HepG2 (cell line): ENCODE results near the gene FITM1. TPM values are rescaled to one million over a fixed set of nuclear protein-coding genes. Genes with fewer than 3 reads are reported as not detected.

Experiments
- GZF1 ChIP-seq: sonication (generic); formaldehyde crosslinking; IDR thresholded peaks from 2 replicates; pipeline ENCODE4 v1.5.1; 2020; ENCODE audit warnings: mild to moderate bottlenecking, missing genetic modification reagents
- HOXA9 ChIP-seq: sonication (generic); formaldehyde crosslinking; IDR thresholded peaks from 2 replicates; pipeline ENCODE4 v1.8.1; 2022; ENCODE audit warnings: missing genetic modification reagents, mild to moderate bottlenecking, moderate library complexity, borderline replicate concordance
- ZNF670 ChIP-seq: sonication (generic); formaldehyde crosslinking; IDR thresholded peaks from 2 replicates; pipeline ENCODE4 v1.8.0; 2022; ENCODE audit warnings: mild to moderate bottlenecking, missing genetic modification reagents, borderline replicate concordance
- polyA plus RNA-seq, 8 experiments: library from polyadenylated mRNA; depleted of rRNA in 3 of 8; stranded (reverse) in 7 of 8; unstranded in 1 of 8; fragments of >200 nt; fragmentation: Illumina TruSeq in 4 of 8; extraction: Trizol in 4 of 8; gene quantifications; 2 replicates each; pipeline versions ENCODE4 v1.2.1 to v1.2.3, GENCODE V29; 2011 to 2016; ENCODE audit warnings: low read depth in 4 of 8, missing spikeins in 1 of 8, mixed read lengths in 1 of 8; ENCODE audit not compliant: insufficient read depth in 1 of 8
- total RNA-seq, 5 experiments: library from RNA; depleted of rRNA; stranded (reverse); fragments of >200 nt; fragmentation: Illumina TruSeq; extraction: Trizol; gene quantifications; 2 replicates each; pipeline ENCODE4 v1.2.3, GENCODE V29; 2016; ENCODE audit warnings: low read depth in 1 of 5
- TF ChIP-seq, protein P1 (sequence below): sonication (generic); formaldehyde crosslinking; IDR thresholded peaks from 2 replicates; pipeline ENCODE4 v1.9.0; 2021; ENCODE audit warnings: missing genetic modification reagents, borderline replicate concordance
- TF ChIP-seq, protein P2 (sequence below): sonication (generic); formaldehyde crosslinking; IDR thresholded peaks from 2 replicates; pipeline ENCODE4 v1.5.0; 2020; ENCODE audit warnings: mild to moderate bottlenecking, missing genetic modification reagents, borderline replicate concordance
- TF ChIP-seq, protein P3 (sequence below): sonication (generic); formaldehyde crosslinking; IDR thresholded peaks from 2 replicates; pipeline ENCODE4 v1.5.1; 2020; ENCODE audit warnings: mild to moderate bottlenecking, missing genetic modification reagents
- TF ChIP-seq, protein P4 (sequence below): sonication (generic); formaldehyde crosslinking; IDR thresholded peaks from 2 replicates; pipeline ENCODE4 v1.4.0; 2020; ENCODE audit warnings: mild to moderate bottlenecking, missing genetic modification reagents

Gene FITM1
- total and polyA plus RNA-seq, 2 of the 13 experiments (the other 11 are each of a cell fraction or from before 2014, with no cell fraction given) = 2.7 to 5.8 TPM

DNA sequence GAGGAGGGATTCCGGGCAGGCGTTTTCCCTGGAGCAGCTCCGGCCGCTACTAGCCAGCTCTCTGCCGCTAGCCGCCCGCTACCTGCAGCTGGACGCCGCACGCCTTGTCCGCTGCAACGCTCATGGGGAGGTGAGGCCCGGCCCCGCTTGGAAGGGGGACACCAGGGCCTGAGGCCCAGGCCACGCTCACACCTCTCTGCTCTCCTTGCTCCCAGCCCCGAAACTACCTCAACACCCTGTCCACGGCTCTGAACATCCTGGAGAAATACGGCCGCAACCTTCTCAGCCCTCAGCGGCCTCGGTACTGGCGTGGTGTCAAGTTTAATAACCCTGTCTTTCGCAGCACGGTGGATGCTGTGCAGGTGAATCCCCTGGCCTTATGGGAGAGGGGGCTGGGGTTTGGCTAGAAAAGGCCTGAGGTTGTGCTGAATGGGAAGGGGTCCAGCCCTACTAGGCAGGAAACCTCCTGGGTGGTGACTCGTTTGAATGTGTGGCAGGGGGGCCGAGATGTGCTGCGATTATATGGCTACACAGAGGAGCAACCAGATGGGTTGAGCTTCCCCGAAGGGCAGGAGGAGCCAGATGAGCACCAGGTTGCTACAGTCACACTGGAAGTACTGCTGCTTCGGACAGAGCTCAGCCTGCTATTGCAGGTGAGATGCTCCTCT is 17.4 kb downstream of the FITM1 start (continued):
- TF ChIP-seq, protein P1, sequence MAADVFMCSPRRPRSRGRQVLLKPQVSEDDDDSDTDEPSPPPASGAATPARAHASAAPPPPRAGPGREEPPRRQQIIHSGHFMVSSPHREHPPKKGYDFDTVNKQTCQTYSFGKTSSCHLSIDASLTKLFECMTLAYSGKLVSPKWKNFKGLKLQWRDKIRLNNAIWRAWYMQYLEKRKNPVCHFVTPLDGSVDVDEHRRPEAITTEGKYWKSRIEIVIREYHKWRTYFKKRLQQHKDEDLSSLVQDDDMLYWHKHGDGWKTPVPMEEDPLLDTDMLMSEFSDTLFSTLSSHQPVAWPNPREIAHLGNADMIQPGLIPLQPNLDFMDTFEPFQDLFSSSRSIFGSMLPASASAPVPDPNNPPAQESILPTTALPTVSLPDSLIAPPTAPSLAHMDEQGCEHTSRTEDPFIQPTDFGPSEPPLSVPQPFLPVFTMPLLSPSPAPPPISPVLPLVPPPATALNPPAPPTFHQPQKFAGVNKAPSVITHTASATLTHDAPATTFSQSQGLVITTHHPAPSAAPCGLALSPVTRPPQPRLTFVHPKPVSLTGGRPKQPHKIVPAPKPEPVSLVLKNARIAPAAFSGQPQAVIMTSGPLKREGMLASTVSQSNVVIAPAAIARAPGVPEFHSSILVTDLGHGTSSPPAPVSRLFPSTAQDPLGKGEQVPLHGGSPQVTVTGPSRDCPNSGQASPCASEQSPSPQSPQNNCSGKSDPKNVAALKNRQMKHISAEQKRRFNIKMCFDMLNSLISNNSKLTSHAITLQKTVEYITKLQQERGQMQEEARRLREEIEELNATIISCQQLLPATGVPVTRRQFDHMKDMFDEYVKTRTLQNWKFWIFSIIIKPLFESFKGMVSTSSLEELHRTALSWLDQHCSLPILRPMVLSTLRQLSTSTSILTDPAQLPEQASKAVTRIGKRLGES (CRISPR knock-in tag) = no peak
- TF ChIP-seq, protein P2, sequence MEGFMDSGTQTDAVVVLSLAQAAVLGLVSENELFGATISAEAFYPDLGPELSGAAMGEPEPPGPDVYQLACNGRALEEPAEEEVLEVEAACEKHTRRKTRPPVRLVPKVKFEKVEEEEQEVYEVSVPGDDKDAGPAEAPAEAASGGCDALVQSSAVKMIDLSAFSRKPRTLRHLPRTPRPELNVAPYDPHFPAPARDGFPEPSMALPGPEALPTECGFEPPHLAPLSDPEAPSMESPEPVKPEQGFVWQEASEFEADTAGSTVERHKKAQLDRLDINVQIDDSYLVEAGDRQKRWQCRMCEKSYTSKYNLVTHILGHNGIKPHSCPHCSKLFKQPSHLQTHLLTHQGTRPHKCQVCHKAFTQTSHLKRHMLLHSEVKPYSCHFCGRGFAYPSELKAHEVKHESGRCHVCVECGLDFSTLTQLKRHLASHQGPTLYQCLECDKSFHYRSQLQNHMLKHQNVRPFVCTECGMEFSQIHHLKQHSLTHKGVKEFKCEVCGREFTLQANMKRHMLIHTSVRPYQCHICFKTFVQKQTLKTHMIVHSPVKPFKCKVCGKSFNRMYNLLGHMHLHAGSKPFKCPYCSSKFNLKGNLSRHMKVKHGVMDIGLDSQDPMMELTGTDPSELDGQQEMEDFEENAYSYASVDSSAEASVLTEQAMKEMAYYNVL = 0 out of 2 replicates have a peak, but pooled peaks have one; percentile 49
- TF ChIP-seq, protein P3, sequence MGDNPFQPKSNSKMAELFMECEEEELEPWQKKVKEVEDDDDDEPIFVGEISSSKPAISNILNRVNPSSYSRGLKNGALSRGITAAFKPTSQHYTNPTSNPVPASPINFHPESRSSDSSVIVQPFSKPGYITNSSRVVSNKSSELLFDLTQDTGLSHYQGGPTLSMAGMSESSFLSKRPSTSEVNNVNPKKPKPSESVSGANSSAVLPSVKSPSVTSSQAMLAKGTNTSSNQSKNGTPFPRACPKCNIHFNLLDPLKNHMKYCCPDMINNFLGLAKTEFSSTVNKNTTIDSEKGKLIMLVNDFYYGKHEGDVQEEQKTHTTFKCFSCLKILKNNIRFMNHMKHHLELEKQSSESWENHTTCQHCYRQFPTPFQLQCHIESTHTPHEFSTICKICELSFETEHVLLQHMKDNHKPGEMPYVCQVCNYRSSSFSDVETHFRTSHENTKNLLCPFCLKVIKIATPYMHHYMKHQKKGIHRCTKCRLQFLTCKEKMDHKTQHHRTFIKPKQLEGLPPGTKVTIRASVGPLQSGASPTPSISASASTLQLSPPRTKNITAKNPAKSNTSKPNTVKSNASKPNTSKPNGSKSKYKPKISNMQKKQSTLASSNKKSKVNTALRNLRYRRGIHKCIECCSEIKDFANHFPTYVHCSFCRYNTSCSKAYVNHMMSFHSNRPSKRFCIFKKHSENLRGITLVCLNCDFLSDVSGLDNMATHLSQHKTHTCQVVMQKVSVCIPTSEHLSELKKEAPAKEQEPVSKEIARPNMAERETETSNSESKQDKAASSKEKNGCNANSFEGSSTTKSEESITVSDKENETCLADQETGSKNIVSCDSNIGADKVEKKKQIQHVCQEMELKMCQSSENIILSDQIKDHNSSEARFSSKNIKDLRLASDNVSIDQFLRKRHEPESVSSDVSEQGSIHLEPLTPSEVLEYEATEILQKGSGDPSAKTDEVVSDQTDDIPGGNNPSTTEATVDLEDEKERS (CRISPR knock-in tag) = peak; percentile 89; the same call in 1 of the 2 replicates
- TF ChIP-seq, protein P4, sequence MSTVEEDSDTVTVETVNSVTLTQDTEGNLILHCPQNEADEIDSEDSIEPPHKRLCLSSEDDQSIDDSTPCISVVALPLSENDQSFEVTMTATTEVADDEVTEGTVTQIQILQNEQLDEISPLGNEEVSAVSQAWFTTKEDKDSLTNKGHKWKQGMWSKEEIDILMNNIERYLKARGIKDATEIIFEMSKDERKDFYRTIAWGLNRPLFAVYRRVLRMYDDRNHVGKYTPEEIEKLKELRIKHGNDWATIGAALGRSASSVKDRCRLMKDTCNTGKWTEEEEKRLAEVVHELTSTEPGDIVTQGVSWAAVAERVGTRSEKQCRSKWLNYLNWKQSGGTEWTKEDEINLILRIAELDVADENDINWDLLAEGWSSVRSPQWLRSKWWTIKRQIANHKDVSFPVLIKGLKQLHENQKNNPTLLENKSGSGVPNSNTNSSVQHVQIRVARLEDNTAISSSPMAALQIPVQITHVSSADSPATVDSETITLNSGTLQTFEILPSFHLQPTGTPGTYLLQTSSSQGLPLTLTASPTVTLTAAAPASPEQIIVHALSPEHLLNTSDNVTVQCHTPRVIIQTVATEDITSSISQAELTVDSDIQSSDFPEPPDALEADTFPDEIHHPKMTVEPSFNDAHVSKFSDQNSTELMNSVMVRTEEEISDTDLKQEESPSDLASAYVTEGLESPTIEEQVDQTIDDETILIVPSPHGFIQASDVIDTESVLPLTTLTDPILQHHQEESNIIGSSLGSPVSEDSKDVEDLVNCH (CRISPR knock-in tag) = peak; percentile 80; the same call in 1 of the 2 replicates
- peak; percentile 93 for TF ChIP-seq GZF1 (CRISPR knock-in tag)
- no peak for TF ChIP-seq HOXA9 (CRISPR knock-in tag)
- TF ChIP-seq ZNF670 = no peak
